HG03469 (cell line): ENCODE measurements around the gene IFIT1.
"Not testable (repeated sequence)": the region's sequence is repeated elsewhere in the genome, so short reads cannot be mapped to it uniquely, and the experiment has no call there.

Experiments used
- ATAC-seq: cut with Tn5 transposase; IDR thresholded peaks from one replicate; pipeline ENCODE4 v1.9.1; 2021; ENCODE audit warnings: mild to moderate bottlenecking, moderate library complexity, moderate number of reproducible peaks; ENCODE audit not compliant: unreplicated experiment

Gene IFIT1

DNA sequence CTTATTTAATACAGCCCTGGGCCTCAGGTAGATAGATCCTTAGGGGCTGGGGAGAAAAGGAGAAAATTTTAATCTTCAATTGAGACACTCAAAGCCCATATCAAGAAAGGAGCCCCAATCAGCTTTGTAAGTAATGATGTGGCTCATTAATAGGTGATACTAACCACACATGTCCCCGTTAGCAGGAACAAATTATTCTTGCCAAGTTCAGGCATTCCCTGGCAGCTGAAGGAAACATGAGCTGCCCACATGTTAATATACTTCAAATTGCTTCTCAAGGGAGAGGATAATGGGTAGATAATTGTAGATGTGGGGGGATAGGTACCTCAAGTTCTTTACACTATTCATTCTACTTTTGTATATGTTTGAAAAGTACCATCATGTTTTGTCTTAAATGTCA is 36.5 kb downstream of the IFIT1 start:
- no peak for ATAC-seq

DNA sequence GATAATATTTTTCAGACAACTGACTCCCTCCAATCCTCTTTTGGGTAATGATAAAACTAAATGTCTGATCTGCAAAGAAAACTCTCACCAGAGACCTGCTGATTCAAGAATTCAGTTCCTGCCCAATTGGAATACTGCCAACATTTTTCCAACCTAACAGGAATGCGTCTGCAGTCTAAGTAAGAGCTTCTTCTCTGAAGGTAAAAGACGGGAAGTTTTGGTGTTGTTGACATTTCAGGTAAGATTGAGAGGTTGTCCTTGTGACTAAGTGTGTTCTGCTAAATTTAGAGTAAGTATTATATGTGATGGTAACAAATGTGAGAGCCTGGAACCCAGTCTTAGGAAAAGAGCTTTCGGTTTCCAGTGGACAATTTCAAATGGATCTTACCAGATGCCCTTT is 39.6 kb downstream of the IFIT1 start:
- ATAC-seq: no peak

DNA sequence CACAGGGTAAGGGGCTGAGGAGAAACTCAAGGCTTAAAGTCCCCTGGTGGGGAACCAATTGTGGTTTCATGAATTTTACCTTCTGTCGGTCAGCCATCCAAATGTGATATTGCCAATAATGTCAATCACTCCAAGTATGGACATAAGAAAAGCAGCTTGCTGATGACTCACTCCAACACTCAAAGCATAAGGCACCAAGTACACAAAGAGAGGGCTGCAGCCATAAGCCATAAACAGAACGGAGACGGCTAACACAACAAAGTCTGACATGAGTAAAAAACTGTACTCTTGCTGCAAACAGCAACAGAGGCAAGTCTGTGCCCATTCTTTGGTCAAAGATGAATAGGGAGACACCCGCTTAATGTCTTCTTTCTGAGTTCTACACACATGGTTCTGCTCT is 46.1 kb downstream of the IFIT1 start:
- no peak for ATAC-seq

DNA sequence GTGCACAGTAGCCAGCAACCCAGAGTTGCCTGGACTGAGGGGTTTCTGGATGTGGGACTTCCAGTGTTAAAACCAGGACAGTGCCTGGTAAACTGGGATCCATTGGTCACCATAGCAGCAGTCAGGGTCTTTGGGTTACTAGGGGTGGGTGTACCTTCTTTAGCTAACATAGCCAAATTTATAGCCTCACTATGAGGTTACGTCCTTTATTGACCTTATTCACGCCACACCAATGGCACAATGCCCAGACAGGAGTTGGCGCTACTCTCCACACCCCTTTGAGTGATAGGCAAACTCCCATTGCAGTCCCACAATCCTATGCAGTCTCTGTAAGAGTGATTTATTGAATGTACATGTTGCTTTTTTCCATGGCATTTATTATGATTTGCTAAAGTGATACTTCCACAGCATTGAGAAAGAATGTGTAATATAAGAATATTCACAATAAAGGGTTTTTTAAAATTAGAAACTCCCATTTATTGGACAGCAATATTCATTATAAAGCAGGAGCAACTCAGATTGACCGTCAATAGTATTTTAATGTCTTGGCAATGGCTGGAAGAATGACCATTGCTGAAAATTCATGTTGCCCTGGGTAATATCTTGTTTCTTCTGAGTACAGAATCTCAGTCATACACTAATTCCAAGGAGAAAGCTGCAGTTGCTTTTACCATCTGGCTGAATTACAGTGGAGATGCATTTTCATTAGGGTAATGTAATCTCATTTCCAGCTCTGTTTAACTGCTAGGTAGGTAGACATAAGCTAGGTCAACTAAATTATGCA is 48.0 kb downstream of the IFIT1 start:
- ATAC-seq: no peak

DNA sequence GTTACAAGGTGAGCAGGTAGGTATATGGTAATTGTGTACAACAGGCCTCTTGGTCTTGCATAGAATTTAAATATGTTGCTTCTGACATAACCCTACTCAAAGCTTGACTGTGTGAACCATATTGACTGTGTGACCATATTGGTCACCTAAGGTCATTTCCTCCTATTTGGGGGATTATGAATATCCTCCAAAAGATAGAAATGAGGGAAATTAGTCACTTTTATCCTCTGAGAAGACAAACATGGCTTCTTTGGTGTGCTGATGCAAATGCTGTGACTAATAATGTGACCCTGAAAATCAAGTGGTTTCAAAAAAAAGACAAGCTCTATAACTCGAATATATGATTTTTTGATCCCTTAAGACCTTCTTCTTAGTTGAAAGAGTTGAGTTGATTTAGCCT is 49.9 kb downstream of the IFIT1 start:
- ATAC-seq: no peak

DNA sequence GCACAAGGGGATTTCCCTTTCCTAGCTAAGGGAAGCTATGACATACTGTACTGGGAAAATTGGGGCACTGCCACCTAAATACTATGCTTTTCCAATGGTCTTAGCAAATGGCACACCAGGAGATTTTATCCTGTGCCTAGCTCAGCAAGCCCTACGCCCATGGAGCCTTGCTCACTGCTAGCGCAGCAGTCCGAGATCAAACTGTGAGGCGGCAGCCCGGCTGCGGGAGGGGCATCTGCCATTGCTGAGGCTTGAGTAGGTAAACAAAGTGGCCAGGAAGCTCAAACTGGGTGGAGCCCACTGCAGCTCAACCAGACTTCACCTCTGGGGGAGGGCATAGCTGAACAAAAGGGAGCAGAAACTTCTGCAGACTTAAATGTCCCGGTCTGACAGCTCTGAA is 52.4 kb downstream of the IFIT1 start:
- not testable (repeated sequence) for ATAC-seq

DNA sequence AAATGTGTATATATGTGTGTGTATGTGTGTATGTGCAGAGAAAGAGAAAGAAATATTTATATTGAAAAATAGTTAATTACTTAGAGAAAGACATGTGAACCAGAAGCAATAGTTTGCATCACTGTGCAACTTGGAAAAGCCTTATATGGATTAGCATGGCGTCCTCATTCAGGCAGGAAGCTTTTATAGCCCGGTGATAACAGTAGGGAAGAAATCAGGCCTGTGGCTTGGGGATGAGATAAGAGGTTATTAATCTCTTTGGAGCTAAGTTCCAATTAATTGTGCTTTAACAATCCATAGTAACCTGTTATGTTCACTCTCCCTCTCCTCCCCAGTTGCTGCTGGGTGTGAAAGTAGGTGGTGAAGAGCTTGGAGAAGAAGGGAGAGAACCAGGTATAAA is 58.5 kb downstream of the IFIT1 start:
- no peak for ATAC-seq

DNA sequence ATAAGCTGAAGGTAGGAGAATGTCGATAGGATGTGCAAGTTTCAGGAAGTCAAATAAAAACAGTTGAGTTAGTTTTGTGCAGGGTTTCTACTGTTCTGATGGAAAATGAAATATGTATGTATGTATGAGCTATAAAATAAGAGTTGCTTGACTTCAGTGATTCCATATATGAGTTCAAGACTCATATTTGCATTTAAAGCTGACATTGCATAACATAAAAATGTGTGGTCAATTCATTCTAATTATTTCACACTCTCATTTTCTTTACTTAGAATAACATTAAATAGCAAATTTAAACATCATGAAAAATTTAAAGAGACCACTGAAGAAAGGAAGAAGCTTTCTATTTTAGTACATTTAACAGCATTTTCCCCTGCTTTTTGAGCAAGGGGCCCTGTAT is 59.8 kb downstream of the IFIT1 start:
- no peak for ATAC-seq

DNA sequence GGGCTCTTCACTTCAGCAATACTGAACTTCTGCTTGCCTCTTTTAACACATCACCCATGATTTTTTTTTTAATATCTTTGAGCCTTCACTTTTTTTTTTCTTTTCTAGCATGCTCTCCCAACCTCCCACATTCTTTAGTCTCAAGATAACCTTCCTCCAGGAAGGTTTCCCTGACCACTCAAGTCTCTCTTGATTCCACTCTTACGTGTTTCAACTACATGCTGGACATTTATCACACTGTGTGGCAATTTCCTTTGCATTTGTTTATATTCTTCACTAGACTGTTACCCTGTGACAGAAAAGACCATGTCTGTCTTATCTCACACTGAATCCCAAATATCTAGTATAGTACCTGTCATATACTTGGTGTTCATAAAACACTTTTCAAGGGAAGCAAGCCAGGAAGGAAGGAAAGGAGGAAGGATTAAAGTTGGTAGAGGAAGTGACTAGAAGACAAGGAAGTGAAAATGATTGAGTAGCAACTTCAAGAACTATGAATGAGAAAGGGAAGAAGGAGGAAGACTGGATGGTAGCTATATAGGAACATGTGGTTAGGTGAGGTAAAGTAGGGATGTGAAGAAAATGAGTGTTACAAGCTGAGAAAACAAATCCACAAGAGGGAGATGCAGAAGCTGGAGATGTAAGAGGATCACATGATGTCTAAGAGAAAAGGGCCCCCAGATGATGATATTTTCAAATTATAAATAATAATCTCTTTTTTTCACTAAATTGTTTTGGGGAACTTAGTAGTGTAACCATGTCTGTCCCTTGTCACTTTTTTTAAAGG is 62.3 kb downstream of the IFIT1 start:
- no peak for ATAC-seq
